PC-3 (cell line): ENCODE data around the gene GLI3. TPM values are rescaled to one million over a fixed set of nuclear protein-coding genes. Genes with fewer than 3 reads are reported as not detected.

ENCODE experiments used
- ATAC-seq: fragments of 200-7000 bp; cut with Tn5 transposase; 2 replicates; pipeline ENCODE4 v1.9.1; 2020; ENCODE audit warnings: mild to moderate bottlenecking, moderate library complexity
- BruUV-seq: library from RNA; stranded (reverse); fragments of 400-500 nt; replicated peaks from 2 replicates; lab custom pipeline; 2021; lab: Mats Ljungman, UMichigan
- CTCF ChIA-PET: fragments of 300-600 bp; sonication (Branson Sonifier 250); formaldehyde crosslinking; loops from one replicate; lab custom pipeline; 2022; ENCODE audit warnings: antibody characterized with exemption; lab: Charles Lee
- POLR2A ChIA-PET: fragments of 300-600 bp; sonication (Branson Sonifier 250); formaldehyde crosslinking; loops from one replicate; lab custom pipeline; 2022; ENCODE audit warnings: antibody characterized with exemption; ENCODE audit not compliant: unreplicated experiment; lab: Charles Lee
- DNase-seq: peaks from one replicate; pipeline ENCODE4 v3.0.0-alpha.2; 2015
- H2AFZ ChIP-seq: fragments of 300-600 bp; sonication (generic); 2 replicates; pipeline ENCODE4 v1.6.0; 2016; ENCODE audit warnings: antibody characterized with exemption, low read length
- H3F3A ChIP-seq: fragments of 300-600 bp; sonication (generic); one replicate; pipeline ENCODE4 v1.6.0; 2017; ENCODE audit warnings: antibody characterized with exemption, low read length, control low read depth, mild to moderate bottlenecking; ENCODE audit not compliant: unreplicated experiment
- H3K27ac ChIP-seq: fragments of 300-600 bp; sonication (generic); 2 replicates; pipeline ENCODE4 v1.5.1; 2016; ENCODE audit warnings: mild to moderate bottlenecking, low read length
- H3K27me3 ChIP-seq: fragments of 300-600 bp; sonication (generic); 2 replicates; pipeline ENCODE4 v1.6.1; 2016; ENCODE audit warnings: low read length, mixed read lengths
- H3K36me3 ChIP-seq: fragments of 300-600 bp; sonication (generic); 2 replicates; pipeline ENCODE4 v1.6.1; 2016; ENCODE audit warnings: low read depth, mixed run types, low read length, mixed read lengths
- H3K4me1 ChIP-seq: fragments of 300-600 bp; sonication (generic); 2 replicates; pipeline ENCODE4 v1.5.1; 2016; ENCODE audit warnings: low read length; ENCODE audit not compliant: insufficient read depth
- H3K4me2 ChIP-seq: fragments of 300-600 bp; sonication (generic); 2 replicates; pipeline ENCODE4 v1.6.0; 2016; ENCODE audit warnings: low read length
- H3K4me3 ChIP-seq: fragments of 300-600 bp; sonication (generic); 2 replicates; pipeline ENCODE4 v1.5.1; 2016; ENCODE audit warnings: mild to moderate bottlenecking, low read length, mixed read lengths
- H3K79me2 ChIP-seq: fragments of 300-600 bp; sonication (generic); 2 replicates; pipeline ENCODE4 v1.6.1; 2017; ENCODE audit warnings: low read length, mixed read lengths
- H3K9ac ChIP-seq: fragments of 300-600 bp; sonication (generic); 2 replicates; pipeline ENCODE4 v1.6.0; 2016; ENCODE audit warnings: mild to moderate bottlenecking, low read length
- H3K9me2 ChIP-seq: fragments of 300-600 bp; sonication (generic); replicated peaks from 2 replicates; pipeline ENCODE4 v1.6.1; 2016; ENCODE audit warnings: mixed run types, low read length, mixed read lengths
- H3K9me3 ChIP-seq: fragments of 300-600 bp; sonication (generic); 2 replicates; pipeline ENCODE4 v1.6.1; 2016; ENCODE audit warnings: low read length, mixed read lengths
- H4K20me1 ChIP-seq: fragments of 300-600 bp; sonication (generic); 2 replicates; pipeline ENCODE4 v1.6.1; 2016; ENCODE audit warnings: low read length, mixed read lengths
- EZH2 ChIP-seq: fragments of 300-600 bp; sonication (generic); IDR thresholded peaks from one replicate; pipeline ENCODE4 v1.6.1; 2017; ENCODE audit warnings: antibody characterized with exemption, mild to moderate bottlenecking, low read length; ENCODE audit not compliant: unreplicated experiment
- EZH2phosphoT487 ChIP-seq: fragments of 300-600 bp; sonication (generic); IDR thresholded peaks from 2 replicates; pipeline ENCODE4 v1.6.1; 2018; ENCODE audit warnings: mild to moderate bottlenecking, antibody characterized with exemption, low read length, borderline replicate concordance
- intact Hi-C: fragments of 100-400 bp; cut with micrococcal nuclease; formaldehyde crosslinking; loops from 2 replicates; pipeline ENCODE4 v1.9.0; 2023
- total RNA-seq: library from RNA; depleted of rRNA; stranded (reverse); fragments of >200 nt; gene quantifications from 2 replicates; pipeline ENCODE4 v1.2.3, GENCODE V29; 2014
- TF ChIP-seq, protein P1 (sequence below): fragments of 300-600 bp; sonication (generic); conservative IDR thresholded peaks from 2 replicates; pipeline ENCODE4 v1.5.1; 2017; ENCODE audit warnings: antibody characterized with exemption, low read depth, mild to moderate bottlenecking, low read length

GLI3 gene
- total RNA-seq, 1 experiment from 2014 or later, result 3.5 TPM

GRCh38 chr7:42076870-42077269, 160.1 kb downstream of the GLI3 start:
- TF ChIP-seq EZH2 (no peak), EZH2phosphoT487 (no peak)
- TF ChIP-seq, protein P1, sequence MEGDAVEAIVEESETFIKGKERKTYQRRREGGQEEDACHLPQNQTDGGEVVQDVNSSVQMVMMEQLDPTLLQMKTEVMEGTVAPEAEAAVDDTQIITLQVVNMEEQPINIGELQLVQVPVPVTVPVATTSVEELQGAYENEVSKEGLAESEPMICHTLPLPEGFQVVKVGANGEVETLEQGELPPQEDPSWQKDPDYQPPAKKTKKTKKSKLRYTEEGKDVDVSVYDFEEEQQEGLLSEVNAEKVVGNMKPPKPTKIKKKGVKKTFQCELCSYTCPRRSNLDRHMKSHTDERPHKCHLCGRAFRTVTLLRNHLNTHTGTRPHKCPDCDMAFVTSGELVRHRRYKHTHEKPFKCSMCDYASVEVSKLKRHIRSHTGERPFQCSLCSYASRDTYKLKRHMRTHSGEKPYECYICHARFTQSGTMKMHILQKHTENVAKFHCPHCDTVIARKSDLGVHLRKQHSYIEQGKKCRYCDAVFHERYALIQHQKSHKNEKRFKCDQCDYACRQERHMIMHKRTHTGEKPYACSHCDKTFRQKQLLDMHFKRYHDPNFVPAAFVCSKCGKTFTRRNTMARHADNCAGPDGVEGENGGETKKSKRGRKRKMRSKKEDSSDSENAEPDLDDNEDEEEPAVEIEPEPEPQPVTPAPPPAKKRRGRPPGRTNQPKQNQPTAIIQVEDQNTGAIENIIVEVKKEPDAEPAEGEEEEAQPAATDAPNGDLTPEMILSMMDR, result no peak
- Histone ChIP-seq H3K9me3 (no peaks in the 10 kb centered on the region), H3K36me3 (no peaks in the 10 kb centered on the region), H3K9me2 (no peaks in the 10 kb centered on the region), H3K9ac (no peak overlapping the region), H3K4me3 (no peak overlapping the region), H4K20me1 (no peaks in the 10 kb centered on the region), H3K79me2 (no peaks in the 10 kb centered on the region), H3K4me1 (peaks cover 3% of the 10 kb centered on the region; the same call in 1 of the 2 replicates), H3K27me3 (no peaks in the 10 kb centered on the region), H3K27ac (no peak overlapping the region), H3K4me2 (no peak overlapping the region), H2AFZ (no peak overlapping the region), H3F3A (no peaks in the 10 kb centered on the region)
- POLR2A ChIA-PET, result no interaction called here
- no peak for DNase-seq
- CTCF ChIA-PET, result no interaction called here
- intact Hi-C loops, result no loop called here
- no TSS peak for BruUV-seq
- ATAC-seq, result no peak

GRCh38 chr7:42075418-42075817, 161.6 kb downstream of the GLI3 start:
- TF ChIP-seq, protein P1, result no peak
- TF ChIP-seq EZH2 (no peak), EZH2phosphoT487 (no peak)
- no peak overlapping the region for H3K9ac ChIP-seq

GRCh38 chr7:42074076-42074475, 162.9 kb downstream of the GLI3 start:
- H3K79me2 ChIP-seq, result no peaks in the 10 kb centered on the region
- no peak for ATAC-seq
- H3K9ac ChIP-seq, result no peak overlapping the region
- ChIA-PET CTCF (no interaction called here), POLR2A (no interaction called here)
- intact Hi-C loops, result no loop called here
- no peak overlapping the region for H3K27ac ChIP-seq
- H3K4me1 ChIP-seq, result peaks cover 26% of the 10 kb centered on the region
- H3F3A ChIP-seq, result peaks cover 4% of the 10 kb centered on the region
- DNase-seq, result no peak
- BruUV-seq, result no TSS peak
- no peaks in the 10 kb centered on the region for H3K9me3 ChIP-seq
- H4K20me1 ChIP-seq, result no peaks in the 10 kb centered on the region
- H3K9me2 ChIP-seq, result no peaks in the 10 kb centered on the region
- no peaks in the 10 kb centered on the region for H3K27me3 ChIP-seq
- H3K4me3 ChIP-seq, result no peak overlapping the region
- no peak overlapping the region for H3K4me2 ChIP-seq
- H2AFZ ChIP-seq, result no peak overlapping the region
- TF ChIP-seq, protein P1, result no peak
- no peak for TF ChIP-seq EZH2
- no peaks in the 10 kb centered on the region for H3K36me3 ChIP-seq

More at GRCh38 chr7:42075418-42075817, 161.6 kb downstream of the GLI3 start:
- H3K4me3 ChIP-seq, result no peak overlapping the region
- H3K4me1 ChIP-seq, result peaks cover 13% of the 10 kb centered on the region
- H2AFZ ChIP-seq, result no peak overlapping the region
- no peaks in the 10 kb centered on the region for H3K79me2 ChIP-seq
- ChIA-PET CTCF (no interaction called here), POLR2A (no interaction called here)
- peaks cover 4% of the 10 kb centered on the region for H3F3A ChIP-seq
- no peaks in the 10 kb centered on the region for H3K9me2 ChIP-seq
- H3K27ac ChIP-seq, result no peak overlapping the region
- intact Hi-C loops, result no loop called here
- ATAC-seq (no peak), DNase-seq (no peak)
- BruUV-seq, result no TSS peak
- no peaks in the 10 kb centered on the region for H3K36me3 ChIP-seq
- H3K9me3 ChIP-seq, result no peaks in the 10 kb centered on the region
- no peaks in the 10 kb centered on the region for H4K20me1 ChIP-seq
- no peaks in the 10 kb centered on the region for H3K27me3 ChIP-seq
- H3K4me2 ChIP-seq, result no peak overlapping the region
